HEK293 (cell line): ENCODE measurements around the gene CP.

Source experiments
- CTCF ChIA-PET: fragments of 350-600 bp; formaldehyde crosslinking; extraction: SDS; loops from one replicate; lab custom pipeline; 2021; ENCODE audit warnings: antibody characterized with exemption; lab: Yijun Ruan, JAX
- POLR2A ChIA-PET: fragments of 300-600 bp; formaldehyde crosslinking; extraction: SDS; loops from one replicate; lab custom pipeline; 2020; ENCODE audit warnings: antibody characterized with exemption, inconsistent platforms; lab: Yijun Ruan, JAX
- H3K27ac ChIP-seq: fragments of 200-500 bp; sonication (Bioruptor generic); 2 replicates; pipeline ENCODE4 v1.5.1; 2014; ENCODE audit warnings: low read depth, low read length, control low read depth, inconsistent platforms; ENCODE audit errors: extremely low read depth
- H3K36me3 ChIP-seq, 2 experiments: fragments of 200-500 bp in 1 of 2; sonication (Bioruptor generic) in 1 of 2; 1 replicate in 1 of 2; 2 replicates in 1 of 2; pipeline ENCODE4 v1.5.1; 2014 to 2017; ENCODE audit warnings: inconsistent platforms in 2 of 2, low read length in 2 of 2; ENCODE audit not compliant: control insufficient read depth in 2 of 2, insufficient read depth in 1 of 2
- H3K4me1 ChIP-seq: fragments of 200-500 bp; sonication (Bioruptor generic); 2 replicates; pipeline ENCODE4 v1.5.1; 2014; ENCODE audit warnings: mild to moderate bottlenecking, low read length, inconsistent platforms; ENCODE audit not compliant: control insufficient read depth, insufficient read depth
- H3K4me3 ChIP-seq: 2 replicates; pipeline ENCODE4 v1.5.1; 2011; ENCODE audit warnings: low read depth, mild to moderate bottlenecking, control low read depth, low read length, moderate library complexity
- H3K9me3 ChIP-seq: fragments of 200-500 bp; sonication (Bioruptor generic); 2 replicates; pipeline ENCODE4 v1.5.1; 2014; ENCODE audit warnings: low read depth, low read length, inconsistent platforms; ENCODE audit not compliant: control insufficient read depth, insufficient read depth
- BCL11B ChIP-seq: fragments of 450-650 bp; formaldehyde crosslinking; IDR thresholded peaks from 2 replicates; pipeline ENCODE4 v1.5.1; 2016; ENCODE audit warnings: low read depth, missing biosample characterization, missing genetic modification characterization
- BCL6B ChIP-seq: fragments of 450-650 bp; formaldehyde crosslinking; IDR thresholded peaks from 2 replicates; pipeline ENCODE4 v1.5.1; 2017; ENCODE audit warnings: missing biosample characterization, missing genetic modification characterization
- MZF1 ChIP-seq: fragments of 450-650 bp; formaldehyde crosslinking; IDR thresholded peaks from 2 replicates; pipeline ENCODE4 v1.5.1; 2017; ENCODE audit warnings: missing biosample characterization, missing genetic modification characterization, borderline replicate concordance
- SP7 ChIP-seq: fragments of 450-650 bp; formaldehyde crosslinking; IDR thresholded peaks from 2 replicates; pipeline ENCODE4 v1.5.1; 2016; ENCODE audit warnings: missing biosample characterization, missing genetic modification characterization
- ZBTB10 ChIP-seq: fragments of 450-650 bp; formaldehyde crosslinking; IDR thresholded peaks from 2 replicates; pipeline ENCODE4 v1.5.1; 2016; ENCODE audit warnings: missing biosample characterization, missing genetic modification characterization
- ZFHX2 ChIP-seq: fragments of 450-650 bp; formaldehyde crosslinking; conservative IDR thresholded peaks from 2 replicates; pipeline ENCODE4 v1.5.1; 2016; ENCODE audit warnings: missing biosample characterization, missing genetic modification characterization
- ZNF121 ChIP-seq: fragments of 450-650 bp; formaldehyde crosslinking; IDR thresholded peaks from 2 replicates; pipeline ENCODE4 v1.5.1; 2016; ENCODE audit warnings: missing biosample characterization, missing genetic modification characterization
- ZNF140 ChIP-seq: fragments of 450-650 bp; formaldehyde crosslinking; IDR thresholded peaks from 2 replicates; pipeline ENCODE4 v1.5.1; 2016; ENCODE audit warnings: missing biosample characterization, missing genetic modification characterization
- ZNF148 ChIP-seq: fragments of 450-650 bp; formaldehyde crosslinking; IDR thresholded peaks from 2 replicates; pipeline ENCODE4 v1.5.0; 2017; ENCODE audit warnings: missing biosample characterization, missing genetic modification characterization, borderline replicate concordance
- ZNF19 ChIP-seq: fragments of 450-650 bp; formaldehyde crosslinking; IDR thresholded peaks from 2 replicates; pipeline ENCODE4; 2016; ENCODE audit warnings: missing biosample characterization, missing genetic modification characterization, low read depth
- ZNF23 ChIP-seq: fragments of 450-650 bp; formaldehyde crosslinking; IDR thresholded peaks from 2 replicates; pipeline ENCODE4 v1.5.1; 2016; ENCODE audit warnings: missing biosample characterization, missing genetic modification characterization, borderline replicate concordance
- ZNF24 ChIP-seq: fragments of 450-650 bp; formaldehyde crosslinking; IDR thresholded peaks from 2 replicates; pipeline ENCODE4 v1.5.1; 2016; ENCODE audit warnings: missing biosample characterization, missing genetic modification characterization
- ZNF292 ChIP-seq: fragments of 450-650 bp; formaldehyde crosslinking; IDR thresholded peaks from 2 replicates; pipeline ENCODE4 v1.5.1; 2016; ENCODE audit warnings: low read depth, missing biosample characterization, missing genetic modification characterization, borderline replicate concordance
- ZNF302 ChIP-seq: fragments of 450-650 bp; formaldehyde crosslinking; IDR thresholded peaks from 2 replicates; pipeline ENCODE4 v1.5.1; 2016; ENCODE audit warnings: missing biosample characterization, missing genetic modification characterization, low read depth
- ZNF350 ChIP-seq: fragments of 450-650 bp; formaldehyde crosslinking; IDR thresholded peaks from 2 replicates; pipeline ENCODE4 v1.5.0; 2017; ENCODE audit warnings: missing biosample characterization, mild to moderate bottlenecking, missing genetic modification characterization
- ZNF354C ChIP-seq: fragments of 450-650 bp; formaldehyde crosslinking; IDR thresholded peaks from 2 replicates; pipeline ENCODE4 v1.5.1; 2016; ENCODE audit warnings: missing biosample characterization, missing genetic modification characterization, low read depth, borderline replicate concordance
- ZNF629 ChIP-seq: fragments of 450-650 bp; formaldehyde crosslinking; IDR thresholded peaks from 2 replicates; pipeline ENCODE4 v1.5.1; 2017; ENCODE audit warnings: missing biosample characterization, missing genetic modification characterization
- ZNF670 ChIP-seq: fragments of 450-650 bp; formaldehyde crosslinking; IDR thresholded peaks from 2 replicates; pipeline ENCODE4 v1.5.1; 2016; ENCODE audit warnings: missing biosample characterization, missing genetic modification characterization, low read depth
- ZNF776 ChIP-seq: fragments of 450-650 bp; formaldehyde crosslinking; IDR thresholded peaks from 2 replicates; pipeline ENCODE4 v1.5.0; 2017; ENCODE audit warnings: missing biosample characterization, missing genetic modification characterization, borderline replicate concordance
- ZSCAN16 ChIP-seq: fragments of 450-650 bp; formaldehyde crosslinking; IDR thresholded peaks from 2 replicates; pipeline ENCODE4 v1.5.1; 2016; ENCODE audit warnings: missing biosample characterization, missing genetic modification characterization

Gene CP

GRCh38 chr3:149122721-149123578, 98.7 kb downstream of the CP start:
- CTCF ChIA-PET = interaction anchor here (0.6 to 1.3 kb wide), 5 partner anchors 9 to 1853 kb away, joined by 3 read pairs; no protein-coding TSS in a partner anchor
- Histone ChIP-seq H3K36me3 (no peaks in the 10 kb centered on the region), H3K27ac (no peak overlapping the region), H3K9me3 (no peaks in the 10 kb centered on the region), H3K4me1 (no peaks in the 10 kb centered on the region), H3K4me3 (no peak overlapping the region)
- no peak for TF ChIP-seq ZBTB10
- no peak for TF ChIP-seq ZNF776 (tag by site-specific recombination)
- TF ChIP-seq ZNF23 (tag by site-specific recombination) = no peak
- no peak for TF ChIP-seq BCL6B (tag by site-specific recombination)
- no peak for TF ChIP-seq ZNF629 (tag by site-specific recombination)
- no peak for TF ChIP-seq ZNF302
- TF ChIP-seq ZNF292 (tag by site-specific recombination) = no peak
- TF ChIP-seq ZNF670 (tag by site-specific recombination) = no peak
- no peak for TF ChIP-seq SP7
- no peak for TF ChIP-seq ZNF121 (tag by site-specific recombination)
- no peak for TF ChIP-seq ZNF140 (tag by site-specific recombination)
- TF ChIP-seq ZNF24 (tag by site-specific recombination) = no peak
- TF ChIP-seq BCL11B (tag by site-specific recombination) = no peak
- no peak for TF ChIP-seq ZNF19 (tag by site-specific recombination)
- no peak for TF ChIP-seq MZF1 (tag by site-specific recombination)
- TF ChIP-seq ZNF148 (tag by site-specific recombination) = no peak
- TF ChIP-seq ZNF350 (tag by site-specific recombination) = no peak
- TF ChIP-seq ZSCAN16 = no peak
- TF ChIP-seq ZFHX2 (tag by site-specific recombination) = no peak
- TF ChIP-seq ZNF354C (tag by site-specific recombination) = no peak
- POLR2A ChIA-PET = no interaction called here
